ENCODE data around the gene SLC31A1. TPM values are rescaled to one million over a fixed set of nuclear protein-coding genes. Genes with fewer than 3 reads are reported as not detected.

The SLC31A1 gene
- total and polyA plus RNA-seq, 2 donors (not counting 1 experiment from before 2014, with no cell fraction given) = 1.1 to 3.2 TPM

DNA sequence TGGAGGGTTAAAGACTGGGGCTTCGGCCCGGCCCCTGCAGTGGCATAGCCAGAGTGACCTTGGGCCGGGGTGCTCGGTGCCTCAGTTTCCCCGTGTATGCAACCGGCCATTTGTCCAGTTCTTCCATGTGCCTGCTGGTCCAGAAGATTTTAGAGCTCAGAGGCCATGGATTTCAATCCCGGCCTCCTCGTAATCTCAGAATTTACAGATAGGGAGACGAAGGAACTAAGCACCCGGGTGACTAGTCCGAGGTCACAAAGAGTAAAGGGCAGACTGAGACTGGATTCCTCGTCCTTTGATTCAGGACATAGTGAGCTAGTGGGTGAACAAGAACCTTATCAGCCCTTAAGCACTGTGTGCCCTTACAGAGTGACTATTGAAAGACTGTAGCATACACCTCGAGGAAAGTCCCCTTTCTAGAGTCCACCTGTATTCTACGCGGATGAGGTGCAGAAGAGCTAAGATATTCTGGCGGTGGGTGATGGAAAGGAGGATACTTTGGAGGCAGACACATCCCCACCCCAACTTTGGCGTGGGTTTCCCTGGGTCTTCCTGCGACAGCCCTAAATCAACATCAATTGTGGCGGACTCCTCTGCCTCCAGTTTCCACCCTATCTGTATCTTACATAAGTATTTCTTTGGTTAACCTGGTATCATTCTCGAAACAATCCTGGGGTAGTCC lies 597 bp downstream of the SLC31A1 start:
- peaks cover 44% of the 10 kb centered on the region for H3K4me1 Mint-ChIP-seq
- H3K27ac Mint-ChIP-seq = peak overlapping the region; percentile 95
- H3K27ac ChIP-seq (ENCODE audit: low read length in 2 of 2) = peak overlapping the region; percentile 56 to 84
- H3K27me3 ChIP-seq (replicated peaks in 1 of 4; ENCODE audit: control extremely low read depth in 1 of 4, control insufficient read depth in 3 of 4, insufficient read depth in 4 of 4, low read length in 3 of 4) = no peaks in the 10 kb centered on the region
- CTCF ChIA-PET = interaction anchor here (1.5 to 5.6 kb wide), 6 partner anchors 10 to 436 kb away, joined by 4 to 39 read pairs (median 6); partner anchors contain the start of genes CDC26, PRPF4 and SLC31A2
- H3K36me3 ChIP-seq (replicated peaks in 1 of 2; ENCODE audit: control extremely low read depth in 1 of 2, control insufficient read depth in 1 of 2, extremely low read depth in 1 of 2, insufficient read depth in 2 of 2, low read length in 1 of 2) = no peaks in the 10 kb centered on the region
- H3K79me2 ChIP-seq (ENCODE audit: control insufficient read depth, insufficient read depth, low read length) = peaks cover 48% of the 10 kb centered on the region
- peak overlapping the region; percentile 91 for H3K4me2 ChIP-seq (replicated peaks; ENCODE audit: low read depth, low read length, poor library complexity, severe bottlenecking)
- no peaks in the 10 kb centered on the region for H3K27me3 Mint-ChIP-seq
- no peak for ATAC-seq (ENCODE audit: low read depth)
- peak overlapping the region; percentile 95 for H3K9ac ChIP-seq (ENCODE audit: low read length)
- DNase-seq = peak; percentile 19
- peaks cover 33 to 35% of the 10 kb centered on the region in 2 donors for H3K4me1 ChIP-seq (ENCODE audit: control insufficient read depth in 2 of 2, insufficient read depth in 2 of 2, low read length in 2 of 2)
- TF ChIP-seq, protein P1, sequence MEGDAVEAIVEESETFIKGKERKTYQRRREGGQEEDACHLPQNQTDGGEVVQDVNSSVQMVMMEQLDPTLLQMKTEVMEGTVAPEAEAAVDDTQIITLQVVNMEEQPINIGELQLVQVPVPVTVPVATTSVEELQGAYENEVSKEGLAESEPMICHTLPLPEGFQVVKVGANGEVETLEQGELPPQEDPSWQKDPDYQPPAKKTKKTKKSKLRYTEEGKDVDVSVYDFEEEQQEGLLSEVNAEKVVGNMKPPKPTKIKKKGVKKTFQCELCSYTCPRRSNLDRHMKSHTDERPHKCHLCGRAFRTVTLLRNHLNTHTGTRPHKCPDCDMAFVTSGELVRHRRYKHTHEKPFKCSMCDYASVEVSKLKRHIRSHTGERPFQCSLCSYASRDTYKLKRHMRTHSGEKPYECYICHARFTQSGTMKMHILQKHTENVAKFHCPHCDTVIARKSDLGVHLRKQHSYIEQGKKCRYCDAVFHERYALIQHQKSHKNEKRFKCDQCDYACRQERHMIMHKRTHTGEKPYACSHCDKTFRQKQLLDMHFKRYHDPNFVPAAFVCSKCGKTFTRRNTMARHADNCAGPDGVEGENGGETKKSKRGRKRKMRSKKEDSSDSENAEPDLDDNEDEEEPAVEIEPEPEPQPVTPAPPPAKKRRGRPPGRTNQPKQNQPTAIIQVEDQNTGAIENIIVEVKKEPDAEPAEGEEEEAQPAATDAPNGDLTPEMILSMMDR (IDR thresholded peaks at IDR 0.05) = no peak
- no peak for TF ChIP-seq EZH2 (IDR thresholded peaks at IDR 0.05; ENCODE audit: borderline replicate concordance, insufficient read depth, low read depth, low read length, poor library complexity, severe bottlenecking)
- peaks cover 5% of the 10 kb centered on the region for H4K20me1 ChIP-seq (ENCODE audit: control insufficient read depth, insufficient read depth, low read length, poor library complexity, severe bottlenecking)
- H3K9me3 Mint-ChIP-seq (ENCODE audit: insufficient read depth) = no peaks in the 10 kb centered on the region
- intact Hi-C loops (cut with micrococcal nuclease) = loop anchor here (1.0 to 5.0 kb wide), 7 partner anchors 10 to 1325 kb away; partner anchors contain the start of genes ALAD, CDC26, PRPF4 and PTBP3
- POLR2A ChIA-PET = interaction anchor here (0.6 to 2.1 kb wide), 4 partner anchors 10 to 189 kb away, joined by 4 to 12 read pairs (median 8); partner anchors contain the start of genes C9orf43, CDC26, POLE3 and PRPF4
- H2AFZ ChIP-seq (ENCODE audit: insufficient read depth, low read depth, low read length, poor library complexity, severe bottlenecking) = peak overlapping the region; percentile 87
- H3K4me3 ChIP-seq (ENCODE audit: control extremely low read depth in 1 of 5, extremely low read depth in 1 of 5, insufficient read depth in 1 of 5, low read depth in 2 of 5, low read length in 4 of 5) = peak overlapping the region; percentile 64 to 97 (median 94)
- peaks cover 0 to 4% (median 0%) of the 10 kb centered on the region in 3 donors for H3K9me3 ChIP-seq (ENCODE audit: control extremely low read depth in 1 of 3, control insufficient read depth in 2 of 3, insufficient read depth in 1 of 3, low read length in 2 of 3)
- 25% methylated on average over 17 of the region's 20 CpGs for WGBS (ENCODE audit: insufficient coverage)
- H3K4me3 Mint-ChIP-seq = peak overlapping the region; percentile 95

DNA sequence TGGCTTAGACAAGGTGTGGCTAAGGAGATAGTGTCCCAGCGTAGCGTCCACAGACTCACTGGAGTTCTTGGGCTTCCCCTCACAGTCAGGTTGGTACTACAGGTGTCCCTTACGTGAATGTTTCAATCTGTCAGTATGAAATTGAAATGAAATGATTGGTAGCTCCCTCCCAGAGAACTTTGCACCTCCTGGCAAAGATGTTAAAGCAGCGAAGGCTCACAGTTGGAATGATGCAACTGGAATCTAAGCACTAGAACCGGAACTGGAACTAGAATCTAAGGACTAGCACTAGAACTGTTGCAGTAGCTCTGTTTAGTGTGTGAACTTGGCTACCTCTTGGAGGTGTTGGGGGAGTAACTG lies 1.1 kb downstream of the SLC31A1 start:
- peak overlapping the region; percentile 70 for H3K27ac Mint-ChIP-seq
- no peaks in the 10 kb centered on the region for H3K9me3 Mint-ChIP-seq (ENCODE audit: insufficient read depth)
- Histone ChIP-seq H3K4me2 (replicated peaks; ENCODE audit: low read depth, low read length, poor library complexity, severe bottlenecking) (peak overlapping the region; percentile 91), H3K9me3 (ENCODE audit: control extremely low read depth in 1 of 3, control insufficient read depth in 2 of 3, insufficient read depth in 1 of 3, low read length in 2 of 3) (peaks cover 0 to 4% (median 0%) of the 10 kb centered on the region in 3 donors), H3K4me3 (ENCODE audit: control extremely low read depth in 1 of 5, extremely low read depth in 1 of 5, insufficient read depth in 1 of 5, low read depth in 2 of 5, low read length in 4 of 5) (no peak overlapping the region), H3K4me1 (ENCODE audit: control insufficient read depth in 2 of 2, insufficient read depth in 2 of 2, low read length in 2 of 2) (peaks cover 33 to 35% of the 10 kb centered on the region in 2 donors), H3K27ac (ENCODE audit: low read length in 2 of 2) (no peak overlapping the region), H2AFZ (ENCODE audit: insufficient read depth, low read depth, low read length, poor library complexity, severe bottlenecking) (peak overlapping the region; percentile 2), H3K27me3 (replicated peaks in 1 of 4; ENCODE audit: control extremely low read depth in 1 of 4, control insufficient read depth in 3 of 4, insufficient read depth in 4 of 4, low read length in 3 of 4) (no peaks in the 10 kb centered on the region), H4K20me1 (ENCODE audit: control insufficient read depth, insufficient read depth, low read length, poor library complexity, severe bottlenecking) (peaks cover 5% of the 10 kb centered on the region), H3K36me3 (replicated peaks in 1 of 2; ENCODE audit: control extremely low read depth in 1 of 2, control insufficient read depth in 1 of 2, extremely low read depth in 1 of 2, insufficient read depth in 2 of 2, low read length in 1 of 2) (no peaks in the 10 kb centered on the region), H3K9ac (ENCODE audit: low read length) (no peak overlapping the region), H3K79me2 (ENCODE audit: control insufficient read depth, insufficient read depth, low read length) (peaks cover 44% of the 10 kb centered on the region)
- TF ChIP-seq, protein P1 (IDR thresholded peaks at IDR 0.05) = no peak
- TF ChIP-seq EZH2 (IDR thresholded peaks at IDR 0.05; ENCODE audit: borderline replicate concordance, insufficient read depth, low read depth, low read length, poor library complexity, severe bottlenecking) = no peak
- WGBS (ENCODE audit: insufficient coverage) = 96% methylated on average over 4 of the region's 5 CpGs
- no peaks in the 10 kb centered on the region for H3K27me3 Mint-ChIP-seq
- peak overlapping the region; percentile 95 for H3K4me3 Mint-ChIP-seq
- peaks cover 44% of the 10 kb centered on the region for H3K4me1 Mint-ChIP-seq
- DNase-seq (no peak), ATAC-seq (ENCODE audit: low read depth) (no peak)
- intact Hi-C loops (cut with micrococcal nuclease) = loop anchor here (5.0 kb wide), 2 partner anchors 890 to 1325 kb away; partner anchors contain the start of genes PTBP3 and UGCG
- ChIA-PET CTCF (interaction anchor here (1.7 to 5.6 kb wide), 5 partner anchors 9 to 435 kb away, joined by 4 to 39 read pairs (median 6); partner anchors contain the start of genes CDC26, PRPF4 and SLC31A2), POLR2A (interaction anchor here (0.6 kb wide), 1 partner anchor 534 kb away, joined by 3 read pairs; no protein-coding TSS in a partner anchor)

Measured in B cell (primary cell).